HEK293 (cell line): Measurements from ENCODE around the gene NOVA2.

Source experiments
- BCL11B ChIP-seq: fragments of 450-650 bp; formaldehyde crosslinking; IDR thresholded peaks from 2 replicates; pipeline ENCODE4 v1.5.1; 2016; ENCODE audit warnings: low read depth, missing biosample characterization, missing genetic modification characterization
- IKZF3 ChIP-seq: fragments of 450-650 bp; IDR thresholded peaks from 2 replicates; pipeline ENCODE4 v1.5.0; 2018; ENCODE audit warnings: missing biosample characterization, mild to moderate bottlenecking, missing genetic modification characterization, moderate library complexity
- KLF1 ChIP-seq: fragments of 450-650 bp; formaldehyde crosslinking; IDR thresholded peaks from 2 replicates; pipeline ENCODE4 v1.5.1; 2016; ENCODE audit warnings: missing biosample characterization, missing genetic modification characterization
- ZBTB17 ChIP-seq: fragments of 450-650 bp; formaldehyde crosslinking; IDR thresholded peaks from 2 replicates; pipeline ENCODE4 v1.5.1; 2016; ENCODE audit warnings: missing biosample characterization, missing genetic modification characterization
- ZBTB20 ChIP-seq: fragments of 450-650 bp; formaldehyde crosslinking; IDR thresholded peaks from 2 replicates; pipeline ENCODE4 v1.5.1; 2016; ENCODE audit warnings: missing biosample characterization, missing genetic modification characterization
- ZBTB48 ChIP-seq: fragments of 450-650 bp; formaldehyde crosslinking; IDR thresholded peaks from 2 replicates; pipeline ENCODE4 v1.5.1; 2016; ENCODE audit warnings: missing biosample characterization, missing genetic modification characterization
- ZBTB7A ChIP-seq: fragments of 450-650 bp; formaldehyde crosslinking; IDR thresholded peaks from 2 replicates; pipeline ENCODE4 v1.5.1; 2016; ENCODE audit warnings: low read depth, missing biosample characterization, missing genetic modification characterization
- ZIC2 ChIP-seq: fragments of 450-650 bp; formaldehyde crosslinking; IDR thresholded peaks from 2 replicates; pipeline ENCODE4 v1.5.1; 2016; ENCODE audit warnings: missing biosample characterization, missing genetic modification characterization
- ZNF157 ChIP-seq: fragments of 450-650 bp; formaldehyde crosslinking; IDR thresholded peaks from 2 replicates; pipeline ENCODE4 v1.5.1; 2016; ENCODE audit warnings: missing biosample characterization, missing genetic modification characterization
- ZNF19 ChIP-seq: fragments of 450-650 bp; formaldehyde crosslinking; IDR thresholded peaks from 2 replicates; pipeline ENCODE4; 2016; ENCODE audit warnings: missing biosample characterization, missing genetic modification characterization, low read depth
- ZNF266 ChIP-seq: fragments of 450-650 bp; formaldehyde crosslinking; IDR thresholded peaks from 2 replicates; pipeline ENCODE4 v1.5.1; 2016; ENCODE audit warnings: missing biosample characterization, missing genetic modification characterization, low read depth
- ZNF335 ChIP-seq: fragments of 450-650 bp; formaldehyde crosslinking; conservative IDR thresholded peaks from 2 replicates; pipeline ENCODE4 v1.5.1; 2016; ENCODE audit warnings: missing biosample characterization, missing genetic modification characterization
- ZNF37A ChIP-seq: fragments of 450-650 bp; IDR thresholded peaks from 2 replicates; pipeline ENCODE4 v1.5.1; 2018; ENCODE audit warnings: missing biosample characterization, missing genetic modification characterization
- ZNF416 ChIP-seq: fragments of 450-650 bp; formaldehyde crosslinking; IDR thresholded peaks from 2 replicates; pipeline ENCODE4 v1.5.1; 2016; ENCODE audit warnings: missing biosample characterization, missing genetic modification characterization
- ZNF433 ChIP-seq: fragments of 450-650 bp; formaldehyde crosslinking; IDR thresholded peaks from 2 replicates; pipeline ENCODE4 v1.5.1; 2016; ENCODE audit warnings: missing biosample characterization, missing genetic modification characterization, low read depth
- ZNF473 ChIP-seq: fragments of 450-650 bp; formaldehyde crosslinking; IDR thresholded peaks from 2 replicates; pipeline ENCODE4 v1.5.1; 2017; ENCODE audit warnings: missing biosample characterization, missing genetic modification characterization
- ZNF596 ChIP-seq: fragments of 450-650 bp; IDR thresholded peaks from 2 replicates; pipeline ENCODE4 v1.5.0; 2018; ENCODE audit warnings: missing biosample characterization, mild to moderate bottlenecking, missing genetic modification characterization, moderate library complexity
- ZNF629 ChIP-seq: fragments of 450-650 bp; formaldehyde crosslinking; IDR thresholded peaks from 2 replicates; pipeline ENCODE4 v1.5.1; 2017; ENCODE audit warnings: missing biosample characterization, missing genetic modification characterization
- ZNF654 ChIP-seq: fragments of 450-650 bp; formaldehyde crosslinking; IDR thresholded peaks from 2 replicates; pipeline ENCODE4 v1.5.1; 2016; ENCODE audit warnings: low read depth, missing biosample characterization, missing genetic modification characterization
- ZNF660 ChIP-seq: fragments of 450-650 bp; IDR thresholded peaks from 2 replicates; pipeline ENCODE4 v1.5.1; 2018; ENCODE audit warnings: missing biosample characterization, mild to moderate bottlenecking, missing genetic modification characterization
- ZNF76 ChIP-seq: fragments of 450-650 bp; formaldehyde crosslinking; IDR thresholded peaks from 2 replicates; pipeline ENCODE4; 2016; ENCODE audit warnings: low read depth, missing biosample characterization, missing genetic modification characterization, borderline replicate concordance
- ZNF785 ChIP-seq: fragments of 450-650 bp; formaldehyde crosslinking; IDR thresholded peaks from 2 replicates; pipeline ENCODE4 v1.5.1; 2016; ENCODE audit warnings: missing biosample characterization, missing genetic modification characterization
- ZNF837 ChIP-seq: fragments of 450-650 bp; formaldehyde crosslinking; IDR thresholded peaks from 2 replicates; pipeline ENCODE4 v1.5.1; 2016; ENCODE audit warnings: missing biosample characterization, missing genetic modification characterization
- ZNF843 ChIP-seq: fragments of 450-650 bp; formaldehyde crosslinking; IDR thresholded peaks from 2 replicates; pipeline ENCODE4 v1.5.1; 2016; ENCODE audit warnings: missing biosample characterization, missing genetic modification characterization
- TF ChIP-seq, protein P1 (sequence below): fragments of 450-650 bp; formaldehyde crosslinking; IDR thresholded peaks from 2 replicates; pipeline ENCODE4 v1.5.1; 2016; ENCODE audit warnings: missing biosample characterization, missing genetic modification characterization, low read depth
- TF ChIP-seq, protein P2 (sequence below): fragments of 450-650 bp; formaldehyde crosslinking; IDR thresholded peaks from 2 replicates; pipeline ENCODE4 v1.5.1; 2017; ENCODE audit warnings: missing biosample characterization, missing genetic modification characterization
- TF ChIP-seq, protein P3 (sequence below): fragments of 450-650 bp; formaldehyde crosslinking; IDR thresholded peaks from 2 replicates; pipeline ENCODE4 v1.5.1; 2017; ENCODE audit warnings: missing biosample characterization, missing genetic modification characterization
- TF ChIP-seq, protein P4 (sequence below): fragments of 450-650 bp; formaldehyde crosslinking; IDR thresholded peaks from 2 replicates; pipeline ENCODE4 v1.5.1; 2016; ENCODE audit warnings: missing biosample characterization, missing genetic modification characterization
- TF ChIP-seq, protein P5 (sequence below): fragments of 450-650 bp; formaldehyde crosslinking; conservative IDR thresholded peaks from 2 replicates; pipeline ENCODE4 v1.5.1; 2016; ENCODE audit warnings: low read depth, missing biosample characterization, missing genetic modification characterization
- TF ChIP-seq, protein P6 (sequence below): fragments of 450-650 bp; IDR thresholded peaks from 2 replicates; pipeline ENCODE4 v1.5.1; 2018; ENCODE audit warnings: missing biosample characterization, mild to moderate bottlenecking, missing genetic modification characterization

Gene NOVA2

DNA sequence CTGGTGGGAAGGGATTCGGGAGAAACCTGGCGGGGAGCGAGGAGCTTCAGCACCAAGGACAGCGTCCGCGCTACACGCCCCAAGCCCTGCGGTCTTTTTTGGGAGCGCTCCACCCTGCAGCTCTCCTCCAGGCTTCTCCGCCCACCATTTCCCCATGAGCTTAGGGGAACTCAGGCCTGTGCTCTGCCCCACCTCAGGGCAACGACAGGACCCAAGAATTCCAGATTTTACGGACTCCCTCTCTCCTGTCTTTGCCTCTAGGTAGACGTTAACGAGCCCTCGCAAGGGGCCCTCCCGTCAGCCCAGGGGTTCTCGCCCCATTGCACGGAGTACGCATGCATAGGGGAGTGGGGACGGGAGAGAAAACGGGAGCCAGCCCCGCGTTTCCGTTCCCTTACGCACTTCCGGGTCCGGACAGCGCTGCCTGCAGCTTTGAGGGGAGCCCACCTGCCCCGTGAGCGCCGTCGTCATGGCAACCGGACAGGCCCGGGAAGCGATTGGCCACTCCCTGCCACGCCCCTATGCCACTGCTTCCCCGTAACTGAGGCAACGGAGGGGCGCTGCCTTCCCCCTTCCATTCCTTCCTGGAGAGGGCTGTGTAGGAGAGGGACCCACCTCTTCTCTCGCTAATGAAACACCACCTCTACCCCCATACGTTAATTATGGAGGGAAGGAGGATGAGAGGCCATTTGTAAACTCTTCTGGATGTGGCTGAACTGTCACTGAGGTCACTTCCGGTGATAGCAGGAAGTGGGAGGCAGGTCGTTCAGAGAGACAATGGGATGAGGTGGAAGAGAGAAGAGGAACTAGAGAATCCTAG lies 20.8 kb downstream of the NOVA2 start (continued):
- TF ChIP-seq, protein P1, sequence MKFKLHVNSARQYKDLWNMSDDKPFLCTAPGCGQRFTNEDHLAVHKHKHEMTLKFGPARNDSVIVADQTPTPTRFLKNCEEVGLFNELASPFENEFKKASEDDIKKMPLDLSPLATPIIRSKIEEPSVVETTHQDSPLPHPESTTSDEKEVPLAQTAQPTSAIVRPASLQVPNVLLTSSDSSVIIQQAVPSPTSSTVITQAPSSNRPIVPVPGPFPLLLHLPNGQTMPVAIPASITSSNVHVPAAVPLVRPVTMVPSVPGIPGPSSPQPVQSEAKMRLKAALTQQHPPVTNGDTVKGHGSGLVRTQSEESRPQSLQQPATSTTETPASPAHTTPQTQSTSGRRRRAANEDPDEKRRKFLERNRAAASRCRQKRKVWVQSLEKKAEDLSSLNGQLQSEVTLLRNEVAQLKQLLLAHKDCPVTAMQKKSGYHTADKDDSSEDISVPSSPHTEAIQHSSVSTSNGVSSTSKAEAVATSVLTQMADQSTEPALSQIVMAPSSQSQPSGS = peak; percentile 16; the same call in 1 of the 2 replicates
- TF ChIP-seq ZNF37A (tag by site-specific recombination) (no peak), ZNF433 (tag by site-specific recombination) (no peak), ZIC2 (tag by site-specific recombination) (no peak), ZNF629 (tag by site-specific recombination) (peak; percentile 78), ZNF654 (tag by site-specific recombination) (no peak), ZNF660 (tag by site-specific recombination) (peak; percentile 81), ZNF596 (tag by site-specific recombination) (no peak), ZNF837 (tag by site-specific recombination) (no peak), ZNF266 (tag by site-specific recombination) (no peak), ZNF335 (tag by site-specific recombination) (peak; percentile 80), ZNF785 (tag by site-specific recombination) (no peak), ZBTB17 (tag by site-specific recombination) (no peak; the same call in 1 of the 2 replicates), IKZF3 (tag by site-specific recombination) (peak; percentile 56; the same call in 1 of the 2 replicates), ZNF157 (no peak), ZNF416 (tag by site-specific recombination) (no peak), ZNF473 (tag by site-specific recombination) (no peak), ZBTB20 (tag by site-specific recombination) (peak; percentile 39; the same call in 1 of the 2 replicates), KLF1 (tag by site-specific recombination) (peak; percentile 54), ZNF843 (no peak), BCL11B (tag by site-specific recombination) (no peak), ZNF19 (tag by site-specific recombination) (no peak), ZNF76 (tag by site-specific recombination) (no peak), ZBTB48 (peak; percentile 94), ZBTB7A (tag by site-specific recombination) (no peak)
- TF ChIP-seq, protein P2, sequence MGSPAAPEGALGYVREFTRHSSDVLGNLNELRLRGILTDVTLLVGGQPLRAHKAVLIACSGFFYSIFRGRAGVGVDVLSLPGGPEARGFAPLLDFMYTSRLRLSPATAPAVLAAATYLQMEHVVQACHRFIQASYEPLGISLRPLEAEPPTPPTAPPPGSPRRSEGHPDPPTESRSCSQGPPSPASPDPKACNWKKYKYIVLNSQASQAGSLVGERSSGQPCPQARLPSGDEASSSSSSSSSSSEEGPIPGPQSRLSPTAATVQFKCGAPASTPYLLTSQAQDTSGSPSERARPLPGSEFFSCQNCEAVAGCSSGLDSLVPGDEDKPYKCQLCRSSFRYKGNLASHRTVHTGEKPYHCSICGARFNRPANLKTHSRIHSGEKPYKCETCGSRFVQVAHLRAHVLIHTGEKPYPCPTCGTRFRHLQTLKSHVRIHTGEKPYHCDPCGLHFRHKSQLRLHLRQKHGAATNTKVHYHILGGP = no peak
- TF ChIP-seq, protein P3, sequence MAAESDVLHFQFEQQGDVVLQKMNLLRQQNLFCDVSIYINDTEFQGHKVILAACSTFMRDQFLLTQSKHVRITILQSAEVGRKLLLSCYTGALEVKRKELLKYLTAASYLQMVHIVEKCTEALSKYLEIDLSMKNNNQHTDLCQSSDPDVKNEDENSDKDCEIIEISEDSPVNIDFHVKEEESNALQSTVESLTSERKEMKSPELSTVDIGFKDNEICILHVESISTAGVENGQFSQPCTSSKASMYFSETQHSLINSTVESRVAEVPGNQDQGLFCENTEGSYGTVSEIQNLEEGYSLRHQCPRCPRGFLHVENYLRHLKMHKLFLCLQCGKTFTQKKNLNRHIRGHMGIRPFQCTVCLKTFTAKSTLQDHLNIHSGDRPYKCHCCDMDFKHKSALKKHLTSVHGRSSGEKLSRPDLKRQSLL (tag by site-specific recombination) = no peak
- TF ChIP-seq, protein P4, sequence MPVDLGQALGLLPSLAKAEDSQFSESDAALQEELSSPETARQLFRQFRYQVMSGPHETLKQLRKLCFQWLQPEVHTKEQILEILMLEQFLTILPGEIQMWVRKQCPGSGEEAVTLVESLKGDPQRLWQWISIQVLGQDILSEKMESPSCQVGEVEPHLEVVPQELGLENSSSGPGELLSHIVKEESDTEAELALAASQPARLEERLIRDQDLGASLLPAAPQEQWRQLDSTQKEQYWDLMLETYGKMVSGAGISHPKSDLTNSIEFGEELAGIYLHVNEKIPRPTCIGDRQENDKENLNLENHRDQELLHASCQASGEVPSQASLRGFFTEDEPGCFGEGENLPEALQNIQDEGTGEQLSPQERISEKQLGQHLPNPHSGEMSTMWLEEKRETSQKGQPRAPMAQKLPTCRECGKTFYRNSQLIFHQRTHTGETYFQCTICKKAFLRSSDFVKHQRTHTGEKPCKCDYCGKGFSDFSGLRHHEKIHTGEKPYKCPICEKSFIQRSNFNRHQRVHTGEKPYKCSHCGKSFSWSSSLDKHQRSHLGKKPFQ = no peak
- TF ChIP-seq, protein P5, sequence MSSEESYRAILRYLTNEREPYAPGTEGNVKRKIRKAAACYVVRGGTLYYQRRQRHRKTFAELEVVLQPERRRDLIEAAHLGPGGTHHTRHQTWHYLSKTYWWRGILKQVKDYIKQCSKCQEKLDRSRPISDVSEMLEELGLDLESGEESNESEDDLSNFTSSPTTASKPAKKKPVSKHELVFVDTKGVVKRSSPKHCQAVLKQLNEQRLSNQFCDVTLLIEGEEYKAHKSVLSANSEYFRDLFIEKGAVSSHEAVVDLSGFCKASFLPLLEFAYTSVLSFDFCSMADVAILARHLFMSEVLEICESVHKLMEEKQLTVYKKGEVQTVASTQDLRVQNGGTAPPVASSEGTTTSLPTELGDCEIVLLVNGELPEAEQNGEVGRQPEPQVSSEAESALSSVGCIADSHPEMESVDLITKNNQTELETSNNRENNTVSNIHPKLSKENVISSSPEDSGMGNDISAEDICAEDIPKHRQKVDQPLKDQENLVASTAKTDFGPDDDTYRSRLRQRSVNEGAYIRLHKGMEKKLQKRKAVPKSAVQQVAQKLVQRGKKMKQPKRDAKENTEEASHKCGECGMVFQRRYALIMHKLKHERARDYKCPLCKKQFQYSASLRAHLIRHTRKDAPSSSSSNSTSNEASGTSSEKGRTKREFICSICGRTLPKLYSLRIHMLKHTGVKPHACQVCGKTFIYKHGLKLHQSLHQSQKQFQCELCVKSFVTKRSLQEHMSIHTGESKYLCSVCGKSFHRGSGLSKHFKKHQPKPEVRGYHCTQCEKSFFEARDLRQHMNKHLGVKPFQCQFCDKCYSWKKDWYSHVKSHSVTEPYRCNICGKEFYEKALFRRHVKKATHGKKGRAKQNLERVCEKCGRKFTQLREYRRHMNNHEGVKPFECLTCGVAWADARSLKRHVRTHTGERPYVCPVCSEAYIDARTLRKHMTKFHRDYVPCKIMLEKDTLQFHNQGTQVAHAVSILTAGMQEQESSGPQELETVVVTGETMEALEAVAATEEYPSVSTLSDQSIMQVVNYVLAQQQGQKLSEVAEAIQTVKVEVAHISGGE = peak; percentile 96
- TF ChIP-seq, protein P6, sequence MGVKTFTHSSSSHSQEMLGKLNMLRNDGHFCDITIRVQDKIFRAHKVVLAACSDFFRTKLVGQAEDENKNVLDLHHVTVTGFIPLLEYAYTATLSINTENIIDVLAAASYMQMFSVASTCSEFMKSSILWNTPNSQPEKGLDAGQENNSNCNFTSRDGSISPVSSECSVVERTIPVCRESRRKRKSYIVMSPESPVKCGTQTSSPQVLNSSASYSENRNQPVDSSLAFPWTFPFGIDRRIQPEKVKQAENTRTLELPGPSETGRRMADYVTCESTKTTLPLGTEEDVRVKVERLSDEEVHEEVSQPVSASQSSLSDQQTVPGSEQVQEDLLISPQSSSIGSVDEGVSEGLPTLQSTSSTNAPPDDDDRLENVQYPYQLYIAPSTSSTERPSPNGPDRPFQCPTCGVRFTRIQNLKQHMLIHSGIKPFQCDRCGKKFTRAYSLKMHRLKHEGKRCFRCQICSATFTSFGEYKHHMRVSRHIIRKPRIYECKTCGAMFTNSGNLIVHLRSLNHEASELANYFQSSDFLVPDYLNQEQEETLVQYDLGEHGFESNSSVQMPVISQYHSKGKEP (tag by site-specific recombination) = no peak
